ENCODE measurements around the gene AMOTL2.

GRCh38 chr3:134397755-134398154 is 23.5 kb upstream of the AMOTL2 start:
- no peak for TF ChIP-seq EZH2 (IDR thresholded peaks at IDR 0.05; ENCODE audit: borderline replicate concordance, insufficient read depth, low read depth, low read length, poor library complexity, severe bottlenecking)
- no peak for TF ChIP-seq CTCF (IDR thresholded peaks at IDR 0.05)
